ENCODE results near the gene TXLNG.
A peak's percentile ranks its signal among the peaks of the same experiment; 100 is the strongest.
"Not testable (repeated sequence)": the region's sequence is repeated elsewhere in the genome, so short reads cannot be mapped to it uniquely, and the experiment has no call there.

Gene TXLNG

GRCh38 chrX:16839219-16839851 lies 53.1 kb downstream of the TXLNG start:
- no peak for DNase-seq (ENCODE audit: low read depth)

DNA sequence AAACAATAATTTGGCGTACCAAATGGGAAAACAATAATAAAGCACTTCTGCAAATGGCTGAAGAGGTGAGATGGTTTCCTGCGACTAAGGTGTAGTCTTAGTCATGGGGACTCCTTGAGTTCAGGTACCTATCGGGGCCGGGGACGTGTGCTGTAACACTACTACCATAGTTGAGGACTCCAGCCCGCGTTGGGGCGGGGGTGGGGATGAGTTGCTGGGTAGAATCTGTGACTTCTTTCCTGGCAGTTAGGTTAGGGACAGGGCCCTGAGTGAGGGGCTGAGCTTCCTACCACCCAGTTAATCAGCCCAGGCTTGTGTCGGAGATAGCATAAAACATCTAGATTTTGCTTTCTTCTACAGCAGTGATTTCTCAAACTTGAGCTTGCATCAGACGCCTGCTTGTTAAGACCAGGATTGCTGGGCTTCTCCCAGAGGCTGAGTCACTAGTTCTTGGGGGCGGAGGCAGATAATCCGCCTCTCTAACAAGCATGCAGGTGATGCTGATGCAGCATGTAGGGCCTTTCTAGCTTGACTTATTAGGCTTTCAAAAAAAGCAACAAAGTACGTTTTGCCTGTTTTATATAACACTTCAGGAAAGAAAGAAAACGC lies 53.7 kb downstream of the TXLNG start:
- no peak for DNase-seq (ENCODE audit: low read depth)

DNA sequence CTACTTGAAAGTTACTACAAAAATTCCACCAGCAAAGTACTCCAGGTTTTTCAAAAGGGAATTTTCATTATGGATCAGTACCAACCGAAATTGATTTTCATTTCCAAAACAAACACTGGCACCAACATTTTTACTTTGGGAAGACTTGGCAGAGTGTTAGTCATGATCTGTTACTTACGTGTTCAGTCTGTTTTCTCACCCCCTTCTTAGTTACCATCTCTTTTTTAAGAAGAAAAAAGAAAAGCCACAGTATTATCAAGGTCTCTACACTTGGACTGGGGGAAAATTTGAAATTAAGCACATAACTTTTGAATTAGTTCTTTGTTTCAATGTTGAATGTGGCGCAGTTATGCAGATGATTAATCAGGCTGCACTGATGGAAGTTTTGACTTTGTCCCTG lies 56.4 kb downstream of the TXLNG start:
- no peak for DNase-seq (ENCODE audit: low read depth)

- no peak for DNase-seq (ENCODE audit: low read depth)
These were observed 57.1 kb downstream of the TXLNG start for GRCh38 chrX:16843208-16843909.

- DNase-seq (ENCODE audit: low read depth): no peak
These were observed 59.4 kb downstream of the TXLNG start for GRCh38 chrX:16845686-16846085.

DNA sequence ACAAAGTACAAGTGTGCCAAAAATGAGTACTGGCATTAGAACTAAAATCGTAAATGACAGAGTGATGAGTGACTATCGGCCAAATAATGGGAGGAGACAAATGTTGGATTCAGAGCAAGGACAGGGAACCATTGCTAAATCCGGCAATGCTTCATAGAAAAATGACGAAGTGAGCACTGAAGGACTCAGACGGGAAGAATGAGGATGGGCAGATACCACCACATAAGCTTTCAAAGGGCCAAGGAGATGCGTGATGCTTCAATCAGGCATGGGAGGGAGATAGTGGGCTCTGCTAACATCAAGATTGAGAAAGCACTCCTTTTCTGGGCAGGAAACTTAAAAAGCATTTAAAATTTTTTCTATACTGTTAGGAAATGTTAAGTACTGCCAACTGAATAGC lies 62.3 kb downstream of the TXLNG start:
- DNase-seq (ENCODE audit: low read depth): no peak

- no peak for DNase-seq (ENCODE audit: low read depth)
These were observed 65.2 kb downstream of the TXLNG start for GRCh38 chrX:16851421-16851820.

- no peak for DNase-seq (ENCODE audit: low read depth)
These were observed 65.6 kb downstream of the TXLNG start for GRCh38 chrX:16851827-16852226.

DNA sequence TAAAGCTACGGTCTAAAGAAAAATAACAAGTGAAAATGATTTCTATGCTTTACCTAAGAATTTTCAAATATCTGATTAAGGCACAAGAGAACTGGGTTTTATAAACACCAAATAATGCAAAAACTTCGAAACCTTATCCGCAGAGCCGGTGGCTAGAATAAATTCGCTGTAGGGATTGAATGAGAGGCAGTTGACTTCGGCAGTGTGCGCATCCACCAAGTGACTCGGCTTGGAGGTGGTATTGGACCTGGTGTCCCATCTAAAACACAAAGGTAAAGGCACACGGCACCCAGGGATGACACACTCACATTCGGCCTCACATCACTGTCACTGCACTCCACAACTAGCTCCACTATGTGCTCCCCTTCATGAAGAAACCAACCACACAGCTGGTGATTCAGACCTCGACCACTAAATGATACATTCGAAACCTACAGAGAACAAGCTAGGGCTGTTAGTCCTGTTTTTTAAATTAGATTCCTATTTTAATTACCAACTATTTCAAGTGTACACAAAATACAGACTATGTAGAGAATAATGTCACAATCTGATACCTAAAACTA lies 66.4 kb downstream of the TXLNG start:
- no peak for DNase-seq (ENCODE audit: low read depth)

DNA sequence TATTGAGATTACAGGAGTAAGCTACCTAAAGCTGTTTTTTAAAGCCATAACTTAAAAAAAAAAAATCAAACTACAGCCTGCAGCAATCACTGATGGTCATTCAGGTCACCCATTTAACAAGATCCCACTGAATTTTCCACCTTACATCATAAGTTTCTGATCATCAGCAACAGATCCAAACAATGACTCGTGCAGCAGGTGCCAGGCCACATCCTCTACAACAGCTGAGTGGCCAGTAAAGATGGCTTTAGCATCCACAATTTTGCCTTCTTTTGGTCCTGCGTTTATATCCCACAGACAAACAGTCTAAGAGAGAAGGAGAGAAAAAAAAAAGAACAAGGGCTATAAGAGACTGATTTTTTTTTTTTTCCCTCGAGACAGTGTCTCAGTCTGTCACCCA lies 67.3 kb downstream of the TXLNG start:
- DNase-seq (ENCODE audit: low read depth): no peak

GRCh38 chrX:16855363-16856075 lies 69.3 kb downstream of the TXLNG start:
- DNase-seq (ENCODE audit: low read depth): no peak

GRCh38 chrX:16856076-16856404 lies 69.8 kb downstream of the TXLNG start:
- DNase-seq (ENCODE audit: low read depth): not testable (repeated sequence)

- DNase-seq (ENCODE audit: low read depth): no peak
These were observed 70.5 kb downstream of the TXLNG start for GRCh38 chrX:16856744-16857143.

- DNase-seq (ENCODE audit: low read depth): no peak
These were observed 76.6 kb downstream of the TXLNG start for GRCh38 chrX:16862829-16863228.

DNA sequence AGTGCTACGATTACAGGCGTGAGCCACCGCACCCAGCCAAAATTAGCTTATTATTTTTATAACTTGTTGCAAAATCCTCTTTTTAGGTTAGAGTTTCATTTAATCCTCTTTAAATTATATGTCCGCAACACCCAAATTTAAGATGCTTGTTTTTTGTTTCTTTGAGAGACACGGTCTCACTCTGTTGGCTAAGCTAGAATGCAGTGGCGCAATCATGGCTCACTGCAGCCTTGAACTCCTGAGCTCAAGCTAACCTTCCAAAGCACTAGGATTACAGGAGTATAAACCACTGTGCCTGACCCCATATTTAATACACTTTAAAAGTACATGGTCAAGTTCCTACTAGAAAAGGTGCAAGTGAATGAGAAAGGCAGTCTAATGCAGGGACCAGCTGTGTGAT lies 81.7 kb downstream of the TXLNG start:
- no peak for DNase-seq (ENCODE audit: low read depth)

DNA sequence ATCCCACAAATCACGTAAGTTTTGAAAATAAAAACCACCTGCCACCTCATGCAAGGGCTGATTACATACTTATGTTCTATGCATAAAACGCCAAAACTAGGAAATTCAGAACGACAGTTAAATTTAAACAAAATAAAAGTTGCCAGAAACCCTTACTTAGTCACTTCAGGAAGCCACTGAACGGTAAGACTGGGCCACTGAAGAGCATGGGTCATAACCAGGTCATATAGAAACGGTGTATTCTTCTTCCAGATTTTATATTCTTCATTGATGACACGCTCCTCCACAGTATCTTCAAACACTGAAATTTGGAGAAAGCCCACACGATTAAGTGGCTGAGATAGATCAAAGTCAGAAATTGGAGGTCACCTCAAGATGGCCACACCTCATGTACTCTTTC lies 82.7 kb downstream of the TXLNG start:
- no peak for DNase-seq (ENCODE audit: low read depth)

DNA sequence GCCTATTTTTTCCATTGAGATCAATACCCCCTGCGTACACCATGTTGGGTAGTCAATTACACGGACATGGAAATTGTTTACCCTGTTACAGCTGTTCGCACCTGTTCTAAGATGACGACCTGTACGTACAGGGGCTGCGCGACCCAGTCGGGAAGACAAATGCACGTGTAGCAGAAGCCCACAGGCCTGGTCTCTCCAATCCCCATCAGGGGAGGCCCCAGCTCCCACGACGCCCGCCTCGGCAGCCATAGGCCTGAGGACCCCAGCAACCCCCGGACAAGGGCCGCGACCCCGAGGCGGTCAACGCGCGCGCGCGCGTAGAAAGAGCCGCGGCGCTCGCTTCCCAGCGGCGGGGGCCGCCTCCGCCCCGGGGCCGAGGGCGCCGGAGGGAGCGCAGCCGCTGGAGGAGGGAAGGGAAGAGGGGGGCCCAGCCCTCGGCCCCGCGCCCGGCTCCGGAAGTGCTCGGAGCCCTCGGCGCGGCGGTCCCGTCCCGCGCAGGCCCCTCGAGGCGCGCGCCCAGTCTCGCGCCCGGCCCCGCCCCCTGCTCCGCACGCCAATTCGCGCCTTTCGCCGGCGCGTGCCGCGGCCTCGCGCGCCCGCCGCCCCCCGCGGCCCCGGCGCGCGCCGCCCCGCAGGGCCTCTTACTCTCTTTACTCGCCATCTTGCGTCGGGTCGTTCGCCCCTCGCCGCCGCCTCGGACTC lies 83.3 kb downstream of the TXLNG start:
- DNase-seq (ENCODE audit: low read depth): no peak

GRCh38 chrX:16870095-16870861 lies 84.0 kb downstream of the TXLNG start, which contains the start of gene RBBP7:
TSS of gene RBBP7 (minus strand) at chrX:16870362. CDS start at chrX:16870053, 309 bp downstream.
- DNase-seq (ENCODE audit: low read depth): peak; percentile 42

- DNase-seq (ENCODE audit: low read depth): no peak
These were observed 84.9 kb downstream of the TXLNG start for GRCh38 chrX:16870862-16871815.

GRCh38 chrX:16873106-16873505 lies 86.8 kb downstream of the TXLNG start:
- DNase-seq (ENCODE audit: low read depth): no peak

Data from CMK (cell line).